DOHH2 (cell line): ENCODE measurements around the gene SNX1.

Source experiments
- H3F3A ChIP-seq: fragments of 200-600 bp; sonication (generic), shearing (Covaris generic); 2 replicates; pipeline ENCODE4 v1.6.0; 2016; ENCODE audit warnings: antibody characterized with exemption, mild to moderate bottlenecking; ENCODE audit not compliant: control insufficient read depth, insufficient read depth
- H3K27ac ChIP-seq: fragments of 200-600 bp; sonication (generic); 2 replicates; pipeline ENCODE4 v1.5.1; 2014; ENCODE audit warnings: low read depth, mild to moderate bottlenecking, low read length, moderate library complexity
- H3K27me3 ChIP-seq: fragments of 200-600 bp; sonication (generic); 2 replicates; pipeline ENCODE4 v1.6.1; 2014; ENCODE audit warnings: mild to moderate bottlenecking, low read length, mixed read lengths; ENCODE audit not compliant: control insufficient read depth
- H3K36me3 ChIP-seq: fragments of 200-600 bp; sonication (generic); 2 replicates; pipeline ENCODE4 v1.6.1; 2014; ENCODE audit warnings: mild to moderate bottlenecking, low read length, moderate library complexity, mixed read lengths; ENCODE audit not compliant: control insufficient read depth
- H3K4me1 ChIP-seq: fragments of 200-600 bp; sonication (generic); 2 replicates; pipeline ENCODE4 v1.6.1; 2014; ENCODE audit warnings: mild to moderate bottlenecking, low read length, mixed read lengths; ENCODE audit not compliant: control insufficient read depth
- H3K4me2 ChIP-seq: fragments of 200-600 bp; sonication (generic); 2 replicates; pipeline ENCODE4 v1.6.0; 2014; ENCODE audit warnings: mild to moderate bottlenecking, low read length, moderate library complexity
- H3K4me3 ChIP-seq: fragments of 200-600 bp; sonication (generic); 2 replicates; pipeline ENCODE4 v1.5.1; 2014; ENCODE audit warnings: mild to moderate bottlenecking, low read length, mixed read lengths
- H3K79me2 ChIP-seq: fragments of 200-600 bp; sonication (generic); 2 replicates; pipeline ENCODE4 v1.6.1; 2014; ENCODE audit warnings: mild to moderate bottlenecking, low read length, mixed read lengths; ENCODE audit not compliant: control insufficient read depth
- H3K9me2 ChIP-seq: fragments of 200-600 bp; sonication (generic); replicated peaks from 2 replicates; pipeline ENCODE4 v1.6.1; 2014; ENCODE audit warnings: mild to moderate bottlenecking, low read length, mixed read lengths; ENCODE audit not compliant: control insufficient read depth
- H3K9me3 ChIP-seq: fragments of 200-600 bp; sonication (generic); 2 replicates; pipeline ENCODE4 v1.6.1; 2014; ENCODE audit warnings: antibody characterized with exemption, low read length, mixed read lengths; ENCODE audit not compliant: control insufficient read depth, insufficient read depth
- H4K20me1 ChIP-seq: fragments of 200-600 bp; sonication (generic); 2 replicates; pipeline ENCODE4 v1.6.0; 2014; ENCODE audit warnings: low read depth, mild to moderate bottlenecking, antibody characterized with exemption, low read length, moderate library complexity; ENCODE audit not compliant: control insufficient read depth, insufficient read depth
- EZH2phosphoT487 ChIP-seq: fragments of 200-600 bp; sonication (generic); IDR thresholded peaks from 2 replicates; pipeline ENCODE4 v1.6.1; 2017; ENCODE audit warnings: borderline replicate concordance, mild to moderate bottlenecking, antibody characterized with exemption, low read length, moderate library complexity, mixed read lengths
- TF ChIP-seq, protein P1 (sequence below): fragments of 200-600 bp; sonication (generic); IDR thresholded peaks from one replicate; pipeline ENCODE4 v1.5.1; 2014; ENCODE audit warnings: antibody characterized with exemption, mild to moderate bottlenecking, low read depth, low read length; ENCODE audit not compliant: poor library complexity, severe bottlenecking

The SNX1 gene

DNA sequence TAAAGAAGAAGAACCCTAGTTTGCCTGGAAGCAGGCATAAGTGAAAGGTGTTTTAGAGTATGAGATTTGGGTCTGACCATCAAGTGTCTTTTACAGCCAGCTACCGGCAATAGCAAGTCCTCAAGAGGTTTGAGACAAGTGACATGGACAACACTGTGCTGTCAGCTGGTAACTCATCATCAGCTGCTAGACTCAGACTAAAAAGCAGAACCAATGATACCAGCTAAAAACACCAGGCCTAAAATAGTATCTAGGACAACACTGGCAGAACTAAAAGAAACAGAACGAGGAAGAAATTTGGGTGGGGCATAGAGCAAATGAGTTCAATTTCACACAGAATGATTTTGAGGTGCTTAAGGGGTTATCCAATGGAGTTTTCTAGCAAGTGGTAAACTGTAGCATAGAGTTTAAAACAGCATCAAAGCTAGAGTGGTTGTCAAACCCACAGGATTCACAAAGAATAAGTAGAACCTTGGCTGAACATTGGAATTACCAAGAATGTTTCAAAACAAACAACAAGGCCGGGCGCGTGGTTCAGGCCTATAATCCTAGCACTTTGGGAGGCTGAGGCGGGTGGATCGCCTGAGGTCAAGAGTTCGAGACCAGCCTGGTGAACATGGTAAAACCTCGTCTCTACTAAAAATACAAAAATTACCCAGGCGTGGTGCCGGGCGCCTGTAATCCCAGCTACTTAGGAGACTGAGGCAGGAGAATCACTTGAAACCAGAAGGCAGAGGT is 6.1 kb upstream of the SNX1 start:
- Histone ChIP-seq H3K9me2 (no peaks in the 10 kb centered on the region), H3K27me3 (no peaks in the 10 kb centered on the region), H3K9me3 (no peaks in the 10 kb centered on the region), H3K79me2 (peaks cover 72% of the 10 kb centered on the region), H3K4me3 (peak overlapping the region; percentile 24; the same call in 1 of the 2 replicates), H3F3A (peaks cover under 1% of the 10 kb centered on the region; the same call in 1 of the 2 replicates), H3K27ac (no peak overlapping the region), H4K20me1 (no peaks in the 10 kb centered on the region), H3K36me3 (peaks cover 43% of the 10 kb centered on the region), H3K4me2 (peak overlapping the region; percentile 87), H3K4me1 (peaks cover 38% of the 10 kb centered on the region)
- no peak for TF ChIP-seq EZH2phosphoT487
- TF ChIP-seq, protein P1, sequence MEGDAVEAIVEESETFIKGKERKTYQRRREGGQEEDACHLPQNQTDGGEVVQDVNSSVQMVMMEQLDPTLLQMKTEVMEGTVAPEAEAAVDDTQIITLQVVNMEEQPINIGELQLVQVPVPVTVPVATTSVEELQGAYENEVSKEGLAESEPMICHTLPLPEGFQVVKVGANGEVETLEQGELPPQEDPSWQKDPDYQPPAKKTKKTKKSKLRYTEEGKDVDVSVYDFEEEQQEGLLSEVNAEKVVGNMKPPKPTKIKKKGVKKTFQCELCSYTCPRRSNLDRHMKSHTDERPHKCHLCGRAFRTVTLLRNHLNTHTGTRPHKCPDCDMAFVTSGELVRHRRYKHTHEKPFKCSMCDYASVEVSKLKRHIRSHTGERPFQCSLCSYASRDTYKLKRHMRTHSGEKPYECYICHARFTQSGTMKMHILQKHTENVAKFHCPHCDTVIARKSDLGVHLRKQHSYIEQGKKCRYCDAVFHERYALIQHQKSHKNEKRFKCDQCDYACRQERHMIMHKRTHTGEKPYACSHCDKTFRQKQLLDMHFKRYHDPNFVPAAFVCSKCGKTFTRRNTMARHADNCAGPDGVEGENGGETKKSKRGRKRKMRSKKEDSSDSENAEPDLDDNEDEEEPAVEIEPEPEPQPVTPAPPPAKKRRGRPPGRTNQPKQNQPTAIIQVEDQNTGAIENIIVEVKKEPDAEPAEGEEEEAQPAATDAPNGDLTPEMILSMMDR, result no peak

- Histone ChIP-seq H3K4me2 (peak overlapping the region; percentile 87), H3K9me3 (no peaks in the 10 kb centered on the region), H3K27me3 (no peaks in the 10 kb centered on the region), H3K27ac (peak overlapping the region; percentile 31), H3K9me2 (no peaks in the 10 kb centered on the region), H3F3A (peaks cover 6% of the 10 kb centered on the region; the same call in 1 of the 2 replicates), H3K4me3 (peak overlapping the region; percentile 24), H3K4me1 (peaks cover 46% of the 10 kb centered on the region), H3K79me2 (peaks cover 80% of the 10 kb centered on the region), H3K36me3 (peaks cover 42% of the 10 kb centered on the region), H4K20me1 (no peaks in the 10 kb centered on the region)
- no peak for TF ChIP-seq EZH2phosphoT487
- TF ChIP-seq, protein P1, result no peak
Observed at GRCh38 chr15:64090527-64090926, 5.3 kb upstream of the SNX1 start.

- H3F3A ChIP-seq, result peaks cover 6% of the 10 kb centered on the region; the same call in 1 of the 2 replicates
- H3K4me3 ChIP-seq, result peak overlapping the region; percentile 83
- TF ChIP-seq, protein P1, result peak; percentile 34
- no peak for TF ChIP-seq EZH2phosphoT487
- peaks cover 39% of the 10 kb centered on the region for H3K36me3 ChIP-seq
- no peaks in the 10 kb centered on the region for H3K9me2 ChIP-seq
- peak overlapping the region; percentile 87 for H3K4me2 ChIP-seq
- H3K79me2 ChIP-seq, result peaks cover 95% of the 10 kb centered on the region
- H3K4me1 ChIP-seq, result peaks cover 53% of the 10 kb centered on the region
- no peaks in the 10 kb centered on the region for H4K20me1 ChIP-seq
- H3K27ac ChIP-seq, result peak overlapping the region; percentile 80
- H3K27me3 ChIP-seq, result no peaks in the 10 kb centered on the region
- no peaks in the 10 kb centered on the region for H3K9me3 ChIP-seq
Observed at GRCh38 chr15:64092075-64092820, 3.5 kb upstream of the SNX1 start.
